Measurements from ENCODE around the gene GINS2. TPM values are rescaled to one million over a fixed set of nuclear protein-coding genes. Genes with fewer than 3 reads are reported as not detected.

Gene GINS2
- total and polyA plus RNA-seq, 2 of the 4 experiments (the other 2 are of a cell fraction) = 12.0 to 13.4 TPM

- ChIA-PET CTCF (no interaction called here), POLR2A (ENCODE audit: unreplicated experiment) (no interaction called here)
- H4K91ac ChIP-seq (ENCODE audit: insufficient read depth, low read depth, low read length) = no peak overlapping the region
- H2BK20ac ChIP-seq (ENCODE audit: low read depth, low read length) = no peak overlapping the region
- 94% methylated on average over 5 of the region's 24 CpGs; no CpG with 5 or more reads in 1 of the 2 experiments for WGBS, 2 experiments (ENCODE audit: extremely low coverage in 2 of 2, insufficient read length in 1 of 2)
- H2AK5ac ChIP-seq (ENCODE audit: low read depth, low read length) = no peak overlapping the region
- H3K4me2 ChIP-seq (ENCODE audit: low read depth, low read length) = no peak overlapping the region
- dilution Hi-C loops (cut with HindIII; ENCODE audit: low sequenced_read_pairs, unreplicated experiment) = no loop called here
- no peak overlapping the region for H4K5ac ChIP-seq (ENCODE audit: low read depth, low read length)
- peaks cover 2% of the 10 kb centered on the region; the same call in 1 of the 2 replicates for H3K4me1 ChIP-seq (ENCODE audit: control insufficient read depth, insufficient read depth, low read length)
- peaks cover 13 to 45% of the 10 kb centered on the region in 2 experiments; a peak in 3 of 4 replicates for H3K79me1 ChIP-seq (ENCODE audit: low read depth in 1 of 2, low read length in 2 of 2)
- no peaks in the 10 kb centered on the region for H3K9me3 ChIP-seq (ENCODE audit: control insufficient read depth, insufficient read depth, low read length)
- H4K20me1 ChIP-seq (ENCODE audit: insufficient read depth, low read length) = peaks cover 90% of the 10 kb centered on the region
- H3K36me3 ChIP-seq (ENCODE audit: control insufficient read depth, insufficient read depth, low read length) = peaks cover 6% of the 10 kb centered on the region
- TF ChIP-seq RAD21 (IDR thresholded peaks at IDR 0.05; ENCODE audit: low read length) (no peak), MAFK (IDR thresholded peaks at IDR 0.05; ENCODE audit: low read depth, low read length) (no peak), RFX5 (IDR thresholded peaks at IDR 0.05; ENCODE audit: low read depth, low read length) (no peak), MXI1 (IDR thresholded peaks at IDR 0.05; ENCODE audit: borderline replicate concordance, low read depth, low read length) (no peak), CTCF (conservative IDR thresholded peaks at IDR 0.05; ENCODE audit: low read depth, low read length) (no peak), POLR2A (IDR thresholded peaks at IDR 0.05; ENCODE audit: low read depth, low read length) (no peak)
- H4K8ac ChIP-seq (ENCODE audit: low read depth in 2 of 2, low read length in 2 of 2) = no peak overlapping the region
- H3K56ac ChIP-seq (ENCODE audit: extremely low read depth, insufficient read depth, low read length) = no peak overlapping the region
- intact Hi-C loops (cut with micrococcal nuclease) = no loop called here
- H3K9ac ChIP-seq (ENCODE audit: low read depth, low read length) = no peak overlapping the region
- no peak overlapping the region for H3K27ac ChIP-seq (ENCODE audit: insufficient read depth, low read length)
- H2BK120ac ChIP-seq (ENCODE audit: low read depth, low read length) = no peak overlapping the region
- in situ Hi-C loops (cut with MboI; ENCODE audit: low sequenced_read_pairs) = no loop called here
- peaks cover 3% of the 10 kb centered on the region; the same call in 1 of the 2 replicates for H3K9me1 ChIP-seq (ENCODE audit: insufficient read depth, low read length)
- no peak overlapping the region for H2BK15ac ChIP-seq (ENCODE audit: low read depth, low read length)
- no peak overlapping the region for H3K4ac ChIP-seq (ENCODE audit: low read depth, low read length)
- ATAC-seq (ENCODE audit: low read depth) = no peak
- no peak for DNase-seq
- no peak overlapping the region for H2BK5ac ChIP-seq (ENCODE audit: low read depth, low read length, poor library complexity, severe bottlenecking)
- no peak overlapping the region for H3K14ac ChIP-seq (replicated peaks; ENCODE audit: low read depth, low read length)
- H3K18ac ChIP-seq (ENCODE audit: low read depth, low read length) = no peak overlapping the region
- no peak overlapping the region for H2AFZ ChIP-seq (replicated peaks; ENCODE audit: low read length, poor library complexity)
- no peak overlapping the region for H3K23ac ChIP-seq (ENCODE audit: low read depth, low read length)
- no peak overlapping the region for H2AK9ac ChIP-seq (replicated peaks; ENCODE audit: low read depth, low read length, poor library complexity)
- H3K4me3 ChIP-seq (ENCODE audit: insufficient read depth, low read depth, low read length) = no peak overlapping the region
- no peaks in the 10 kb centered on the region for H3K27me3 ChIP-seq (ENCODE audit: control insufficient read depth, insufficient read depth, low read length)
- no TSS peak for BruUV-seq (replicated peaks)
These were observed 47.4 kb downstream of the GINS2 start for GRCh38 chr16:85641305-85641704.
